GM10266 (cell line): ENCODE data around the gene POMGNT1.

Source experiments
- DNase-seq: peaks from one replicate; pipeline ENCODE4 v3.0.0; 2012; ENCODE audit errors: extremely low spot score
- TF ChIP-seq, protein P1 (sequence below): IDR thresholded peaks from 2 replicates; pipeline ENCODE4 v1.5.1; 2012; ENCODE audit warnings: mild to moderate bottlenecking, low read depth; ENCODE audit not compliant: control insufficient read depth, insufficient read depth; ENCODE audit errors: missing control alignments

The POMGNT1 gene

DNA sequence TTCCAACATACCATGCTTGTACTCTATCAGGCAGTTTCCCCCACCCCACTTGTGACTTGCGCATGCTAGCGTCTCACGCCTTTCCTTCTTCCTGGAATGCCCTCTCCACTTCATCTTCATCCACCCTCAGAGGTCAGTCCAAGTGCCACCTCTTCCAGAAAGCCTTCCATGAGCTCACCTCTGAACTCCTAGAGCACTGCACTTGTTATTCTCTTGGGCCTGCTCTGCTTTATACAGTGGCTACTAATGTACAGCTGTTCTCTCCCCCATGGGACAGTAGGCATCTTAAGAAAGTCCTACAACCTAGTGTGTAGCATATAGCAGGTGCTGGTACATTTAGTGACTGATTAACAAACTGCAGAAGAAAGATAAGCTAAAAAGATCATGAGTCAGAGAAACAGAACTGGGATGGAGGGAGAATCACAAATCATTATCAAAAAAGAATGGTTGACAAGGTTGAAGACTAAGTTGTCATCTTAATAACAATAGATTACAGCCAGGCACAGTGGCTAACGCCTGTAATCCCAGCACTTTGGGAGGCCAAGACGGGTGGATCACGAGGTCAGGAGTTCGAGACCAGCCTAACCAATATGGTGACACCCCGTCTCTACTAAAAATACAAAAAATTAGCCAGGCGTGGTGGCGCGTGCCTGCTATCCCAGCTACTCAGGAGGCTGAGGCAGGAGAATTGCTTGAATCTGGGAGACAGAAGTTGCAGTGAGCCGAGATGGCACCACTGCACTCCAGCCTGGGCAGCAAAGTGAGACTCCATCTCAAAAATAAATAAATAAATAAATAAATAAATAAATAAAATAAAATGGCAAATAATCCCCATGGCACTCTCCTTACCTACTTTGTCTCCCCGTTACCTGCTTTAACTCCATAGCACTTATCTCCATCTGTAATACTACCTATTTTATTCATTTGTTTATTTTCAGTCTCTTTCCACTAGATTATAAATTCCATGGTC is 39.6 kb downstream of the POMGNT1 start:
- TF ChIP-seq, protein P1, sequence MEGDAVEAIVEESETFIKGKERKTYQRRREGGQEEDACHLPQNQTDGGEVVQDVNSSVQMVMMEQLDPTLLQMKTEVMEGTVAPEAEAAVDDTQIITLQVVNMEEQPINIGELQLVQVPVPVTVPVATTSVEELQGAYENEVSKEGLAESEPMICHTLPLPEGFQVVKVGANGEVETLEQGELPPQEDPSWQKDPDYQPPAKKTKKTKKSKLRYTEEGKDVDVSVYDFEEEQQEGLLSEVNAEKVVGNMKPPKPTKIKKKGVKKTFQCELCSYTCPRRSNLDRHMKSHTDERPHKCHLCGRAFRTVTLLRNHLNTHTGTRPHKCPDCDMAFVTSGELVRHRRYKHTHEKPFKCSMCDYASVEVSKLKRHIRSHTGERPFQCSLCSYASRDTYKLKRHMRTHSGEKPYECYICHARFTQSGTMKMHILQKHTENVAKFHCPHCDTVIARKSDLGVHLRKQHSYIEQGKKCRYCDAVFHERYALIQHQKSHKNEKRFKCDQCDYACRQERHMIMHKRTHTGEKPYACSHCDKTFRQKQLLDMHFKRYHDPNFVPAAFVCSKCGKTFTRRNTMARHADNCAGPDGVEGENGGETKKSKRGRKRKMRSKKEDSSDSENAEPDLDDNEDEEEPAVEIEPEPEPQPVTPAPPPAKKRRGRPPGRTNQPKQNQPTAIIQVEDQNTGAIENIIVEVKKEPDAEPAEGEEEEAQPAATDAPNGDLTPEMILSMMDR = no peak
- no peak for DNase-seq

DNA sequence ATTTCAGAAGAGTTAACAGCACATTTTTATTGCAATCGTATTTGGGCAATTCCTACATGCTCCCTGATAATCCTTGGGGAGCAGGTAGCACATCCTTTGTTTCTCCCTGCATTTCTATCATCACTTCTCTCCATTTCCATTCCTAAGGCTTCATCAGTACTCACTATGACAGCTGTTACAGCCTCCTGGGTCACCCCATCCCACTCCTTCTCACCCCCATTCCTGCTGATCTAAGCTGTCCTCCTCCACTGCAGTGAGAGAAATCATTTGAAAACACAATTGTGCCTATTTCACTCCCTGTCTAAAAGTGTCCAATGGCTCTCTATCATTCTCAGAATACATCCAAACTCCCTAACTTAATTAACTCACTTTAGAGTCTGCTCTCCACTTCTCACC is 40.3 kb downstream of the POMGNT1 start:
- no peak for DNase-seq
- TF ChIP-seq, protein P1 = no peak

DNA sequence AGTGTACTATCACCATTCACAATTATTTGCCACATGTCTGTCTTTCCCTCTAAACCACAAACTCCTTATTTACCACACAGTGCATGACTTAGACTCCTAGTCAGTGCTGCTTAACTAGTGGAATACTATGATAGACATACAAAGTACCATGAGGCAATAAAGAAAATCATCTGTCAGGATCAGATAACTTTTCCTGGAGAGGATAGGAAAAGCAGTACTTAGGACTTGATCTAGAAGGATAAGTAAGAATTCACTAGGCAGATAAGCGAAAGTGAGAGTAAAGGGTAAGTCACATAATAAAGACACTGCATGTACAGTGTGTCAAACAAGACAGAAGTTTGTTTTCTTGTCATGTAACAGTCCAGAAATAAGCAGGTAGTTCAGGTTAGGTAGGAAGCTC is 44.5 kb downstream of the POMGNT1 start:
- TF ChIP-seq, protein P1 = no peak
- no peak for DNase-seq

DNA sequence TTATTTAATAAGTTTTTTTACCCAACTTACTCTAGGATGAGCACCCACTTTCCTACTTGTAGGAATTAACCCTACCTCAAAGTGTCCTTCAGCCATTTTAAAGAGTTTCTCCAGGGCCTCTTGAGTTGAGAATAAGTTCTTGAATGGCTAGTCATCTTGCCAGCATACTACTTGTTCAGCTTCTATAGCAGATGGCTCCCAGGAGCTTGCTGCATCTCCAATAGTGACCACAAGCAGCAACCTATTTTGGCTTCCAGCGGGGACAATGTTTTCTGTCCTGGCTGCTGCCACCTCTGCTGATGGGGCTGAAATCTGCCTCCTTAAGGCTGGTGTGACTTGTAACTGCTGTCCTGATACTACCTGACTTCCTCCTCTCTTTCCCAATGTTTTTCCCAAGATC is 45.0 kb downstream of the POMGNT1 start:
- DNase-seq = no peak
- TF ChIP-seq, protein P1 = no peak

DNA sequence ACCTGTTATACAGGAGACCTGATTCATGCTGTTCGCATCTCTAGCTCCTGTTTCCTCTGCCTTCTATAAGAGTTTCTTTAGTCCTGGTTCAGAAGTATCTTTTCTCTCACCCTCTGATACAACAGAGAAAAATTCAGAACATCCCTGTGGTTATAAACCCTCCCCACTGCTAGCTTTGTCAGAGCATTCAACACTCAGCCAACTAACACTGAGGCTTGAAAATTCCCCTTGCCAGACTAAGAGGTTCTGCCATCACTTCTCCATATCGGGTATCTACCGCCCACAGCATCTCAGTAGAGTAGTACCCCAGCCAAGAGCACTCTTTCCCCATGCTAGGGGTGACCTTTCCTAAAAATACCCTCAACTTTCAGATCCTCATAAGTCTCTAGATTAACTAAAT is 46.2 kb downstream of the POMGNT1 start:
- TF ChIP-seq, protein P1 = no peak
- DNase-seq = no peak

DNA sequence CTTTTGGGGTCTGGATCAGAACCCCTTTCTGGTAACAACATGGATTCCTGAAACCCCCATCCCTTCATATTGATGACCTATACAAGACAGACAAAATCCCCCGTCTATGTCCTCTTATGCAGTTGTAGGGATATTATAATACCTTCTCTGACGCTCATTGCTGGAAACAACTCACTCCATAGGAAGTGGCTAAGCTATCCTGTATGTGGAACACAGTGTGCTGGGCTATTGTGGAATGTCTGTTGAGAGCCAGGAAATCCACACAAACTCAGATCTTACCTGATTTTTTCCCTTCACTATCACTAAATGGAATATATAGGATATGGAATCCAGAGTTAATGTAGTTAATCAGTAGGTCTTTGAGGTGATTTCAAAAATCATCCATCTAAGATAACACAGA is 48.1 kb downstream of the POMGNT1 start:
- TF ChIP-seq, protein P1 = no peak
- DNase-seq = no peak

DNA sequence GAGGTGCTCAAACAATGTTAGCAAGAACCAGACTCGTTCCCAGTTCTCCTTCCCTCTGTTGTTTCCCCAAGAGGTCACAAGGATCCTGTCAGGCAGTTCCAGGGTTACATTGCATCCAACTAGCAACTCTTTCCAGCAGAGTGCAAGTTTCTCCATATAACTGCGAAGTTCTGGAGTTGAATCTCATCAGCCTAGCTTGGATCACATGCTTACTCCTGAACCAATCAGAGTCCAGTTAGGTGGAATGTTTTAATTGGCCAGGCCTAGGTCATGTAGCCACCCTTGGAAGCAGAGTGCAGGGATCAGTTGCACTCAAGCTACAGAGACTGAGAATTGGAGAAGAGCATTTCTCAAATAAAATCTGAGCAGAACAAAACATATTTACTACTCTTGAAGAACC is 49.9 kb downstream of the POMGNT1 start:
- TF ChIP-seq, protein P1 = no peak
- no peak for DNase-seq
